ENCODE data around the gene TM9SF3. TPM values are rescaled to one million over a fixed set of nuclear protein-coding genes. Genes with fewer than 3 reads are reported as not detected.
"Not testable (repeated sequence)": the region's sequence is repeated elsewhere in the genome, so short reads cannot be mapped to it uniquely, and the experiment has no call there.

TM9SF3 gene
- total RNA-seq, 4 donors from 2014 or later, result 64.4 to 129 (median 95.8) TPM

- Histone ChIP-seq H3K4me1 (peaks cover 0 to 6% (median 1%) of the 10 kb centered on the region in 4 donors), H3K9me3 (no peaks in the 10 kb centered on the region), H3K4me3 (no peak overlapping the region), H3K27ac (peak overlapping the region in 2 of 4 donors; percentile 24 to 47), H3K27me3 (no peaks in the 10 kb centered on the region), H3K36me3 (peaks cover 0 to 63% (median 0%) of the 10 kb centered on the region in 3 donors)
- TF ChIP-seq POLR2A (IDR thresholded peaks at IDR 0.05), result no peak
- TF ChIP-seq CTCF (IDR thresholded peaks at IDR 0.05), result no peak
- DNase-seq, result peak in 1 of 3 donors; percentile 72
Measured at GRCh38 chr10:96560966-96561887, 25.6 kb downstream of the TM9SF3 start.

- Histone ChIP-seq H3K27me3 (no peaks in the 10 kb centered on the region), H3K4me3 (no peak overlapping the region), H3K9me3 (no peaks in the 10 kb centered on the region), H3K27ac (no peak overlapping the region), H3K36me3 (peaks cover 0 to 63% (median 0%) of the 10 kb centered on the region in 3 donors), H3K4me1 (peaks cover 0 to 6% (median 1%) of the 10 kb centered on the region in 4 donors)
- DNase-seq, result no peak
- TF ChIP-seq POLR2A (IDR thresholded peaks at IDR 0.05) (no peak), CTCF (IDR thresholded peaks at IDR 0.05) (no peak)
Measured at GRCh38 chr10:96560489-96560888, 26.3 kb downstream of the TM9SF3 start.

GRCh38 chr10:96556003-96556402, 30.8 kb downstream of the TM9SF3 start:
- TF ChIP-seq POLR2A (IDR thresholded peaks at IDR 0.05) (no peak), CTCF (IDR thresholded peaks at IDR 0.05) (peak in 2 of 6 experiments; percentile 13 to 42)
- H3K4me3 ChIP-seq, result no peak overlapping the region
- peaks cover 0 to 6% (median 0%) of the 10 kb centered on the region in 4 donors for H3K4me1 ChIP-seq
- H3K9me3 ChIP-seq, result no peaks in the 10 kb centered on the region
- peaks cover 0 to 54% (median 0%) of the 10 kb centered on the region in 3 donors for H3K36me3 ChIP-seq
- no peak for DNase-seq
- no peak overlapping the region for H3K27ac ChIP-seq
- H3K27me3 ChIP-seq, result no peaks in the 10 kb centered on the region

GRCh38 chr10:96555330-96555729, 31.5 kb downstream of the TM9SF3 start:
- no peaks in the 10 kb centered on the region for H3K27me3 ChIP-seq
- no peak overlapping the region for H3K27ac ChIP-seq
- DNase-seq, result no peak
- H3K4me3 ChIP-seq, result no peak overlapping the region
- H3K9me3 ChIP-seq, result no peaks in the 10 kb centered on the region
- peaks cover 0 to 1% (median 0%) of the 10 kb centered on the region in 4 donors for H3K4me1 ChIP-seq
- H3K36me3 ChIP-seq, result peaks cover 0 to 59% (median 0%) of the 10 kb centered on the region in 3 donors
- TF ChIP-seq CTCF (IDR thresholded peaks at IDR 0.05), result no peak
- TF ChIP-seq POLR2A (IDR thresholded peaks at IDR 0.05), result no peak

GRCh38 chr10:96548589-96548988, 38.2 kb downstream of the TM9SF3 start:
- H3K27ac ChIP-seq, result no peak overlapping the region
- no peaks in the 10 kb centered on the region for H3K4me1 ChIP-seq
- TF ChIP-seq CTCF (IDR thresholded peaks at IDR 0.05) (no peak), POLR2A (IDR thresholded peaks at IDR 0.05) (no peak)
- no peak for DNase-seq
- no peaks in the 10 kb centered on the region for H3K9me3 ChIP-seq
- peaks cover 0 to 84% (median 0%) of the 10 kb centered on the region in 3 donors for H3K36me3 ChIP-seq
- no peaks in the 10 kb centered on the region for H3K27me3 ChIP-seq
- no peak overlapping the region for H3K4me3 ChIP-seq

- DNase-seq, H3K27me3 ChIP-seq, H3K4me1 ChIP-seq, H3K9me3 ChIP-seq, H3K27ac ChIP-seq, H3K4me3 ChIP-seq: not testable (repeated sequence)
- peaks cover 0 to 86% (median 0%) of the 10 kb centered on the region in 3 donors for H3K36me3 ChIP-seq
Measured at GRCh38 chr10:96545558-96545957, 41.3 kb downstream of the TM9SF3 start.
